IPS-NIHi7 (cell line): Measurements from ENCODE around the gene DOK4.

ENCODE experiments used
- DNase-seq: peaks from one replicate; pipeline ENCODE4 v3.0.0; 2012; ENCODE audit warnings: mixed read lengths; ENCODE audit errors: extremely low spot score

Gene DOK4

GRCh38 chr16:57519796-57520360, 33.6 kb upstream of the DOK4 start:
- peak; percentile 91 for DNase-seq

DNA sequence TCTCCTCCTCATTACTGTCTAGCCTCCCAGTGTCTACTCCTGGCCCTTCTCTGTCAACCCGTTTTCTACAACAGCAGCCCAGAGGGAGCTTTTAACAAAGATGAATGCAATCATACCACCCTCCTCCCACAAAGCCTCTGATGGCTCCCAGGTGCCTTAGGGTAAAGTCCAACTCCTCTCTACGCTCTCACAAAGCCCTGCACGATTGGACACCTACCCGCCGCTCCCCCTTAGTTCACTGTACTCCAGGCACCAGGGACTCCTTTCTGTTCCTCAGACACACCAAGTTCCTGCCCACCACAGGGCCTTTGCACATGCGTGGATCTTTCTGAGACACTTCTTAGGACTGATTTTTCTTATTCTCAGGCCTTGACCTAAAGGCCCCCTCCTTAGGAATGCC, 32.6 kb upstream of the DOK4 start:
- DNase-seq = no peak

DNA sequence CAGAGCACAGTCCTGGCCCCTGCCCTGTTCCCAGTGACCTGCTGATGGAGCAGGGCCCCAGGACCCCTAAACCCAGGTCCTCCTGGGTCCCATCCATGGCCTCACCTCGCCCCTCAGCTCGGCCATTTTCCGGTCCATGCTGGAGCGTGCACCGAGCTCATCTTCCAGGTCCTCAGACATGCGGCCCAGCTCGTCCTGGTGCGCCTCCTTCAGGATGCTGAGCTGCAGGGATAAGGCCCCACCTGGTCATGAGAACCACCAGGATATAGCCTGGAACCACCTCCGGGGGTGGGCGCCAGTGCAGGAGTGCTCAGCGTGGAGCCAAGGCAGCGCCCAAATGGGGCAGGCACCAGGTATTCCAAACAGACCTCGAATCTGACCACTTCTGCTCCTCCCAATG, 32.2 kb upstream of the DOK4 start:
- no peak for DNase-seq

- DNase-seq = no peak
These were observed 31.4 kb upstream of the DOK4 start for GRCh38 chr16:57517397-57518367.

GRCh38 chr16:57516773-57517172, 30.5 kb upstream of the DOK4 start:
- no peak for DNase-seq

DNA sequence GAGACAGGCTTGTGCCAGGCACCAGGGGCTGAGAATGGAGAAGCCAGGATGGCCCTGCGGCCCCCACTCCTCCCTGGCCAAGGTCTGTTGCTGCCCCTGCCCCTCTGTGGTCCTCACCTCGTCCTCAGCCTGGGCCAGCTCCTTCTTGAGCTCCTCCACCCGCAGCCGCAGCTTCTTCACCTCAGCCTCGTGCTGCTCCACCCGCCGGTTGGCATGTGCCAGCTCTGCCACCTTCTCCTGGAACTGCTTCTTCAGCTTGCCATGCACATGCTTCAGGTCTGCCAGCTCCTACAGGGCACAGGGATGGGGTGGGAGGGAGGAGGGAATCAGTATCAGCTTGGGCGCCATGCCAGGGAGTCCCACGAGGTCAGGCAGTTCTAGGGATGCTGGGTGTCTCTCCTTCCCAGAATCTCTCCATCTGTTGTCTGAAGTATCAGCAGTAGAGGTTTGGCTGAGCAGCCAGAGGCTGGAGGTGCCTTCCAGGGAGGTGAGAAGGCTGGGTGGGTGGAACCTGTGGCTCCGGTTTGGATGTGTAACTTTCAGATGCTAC, 30.0 kb upstream of the DOK4 start:
- no peak for DNase-seq

GRCh38 chr16:57514791-57515600, 28.7 kb upstream of the DOK4 start:
- no peak for DNase-seq

- no peak for DNase-seq
These were observed 28.1 kb upstream of the DOK4 start for GRCh38 chr16:57514371-57514770.

DNA sequence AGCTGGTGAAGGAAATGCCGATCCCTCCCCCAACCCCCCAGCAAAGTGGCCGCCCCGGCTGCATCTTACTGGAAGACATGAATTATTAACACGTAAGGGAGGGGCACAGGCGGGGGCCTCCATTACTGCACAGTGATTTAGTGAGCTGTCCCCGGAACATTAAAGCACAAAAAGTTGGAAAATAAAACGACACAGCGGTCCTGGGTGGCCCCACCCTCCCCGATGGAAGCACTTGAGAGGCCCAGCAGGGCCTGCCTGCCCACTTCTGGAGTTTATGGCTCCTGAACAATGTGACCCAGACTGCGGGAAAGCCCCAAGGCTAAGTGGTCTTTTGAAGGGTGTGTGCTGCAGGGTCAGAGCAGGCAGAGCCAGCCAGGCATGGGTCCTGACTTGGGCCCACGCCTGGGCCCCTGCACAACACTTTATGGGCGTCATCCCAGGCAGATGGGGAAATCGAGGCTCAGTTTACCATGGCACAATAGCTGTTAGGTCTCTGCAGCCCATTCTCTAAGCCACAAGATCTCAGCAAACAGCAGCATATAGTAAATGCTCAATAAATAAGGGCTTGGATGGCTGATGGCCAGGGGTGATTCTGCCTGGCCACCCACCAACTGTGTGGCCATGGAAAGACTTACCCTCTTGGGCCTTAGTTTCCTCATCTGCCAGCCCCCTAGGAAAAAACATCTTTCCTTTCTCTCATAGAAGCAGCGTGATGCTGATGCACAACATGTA, 27.2 kb upstream of the DOK4 start:
- no peak for DNase-seq

GRCh38 chr16:57512296-57513001, 26.2 kb upstream of the DOK4 start:
- no peak for DNase-seq

- no peak for DNase-seq
These were observed 24.0 kb upstream of the DOK4 start for GRCh38 chr16:57510016-57510871.

DNA sequence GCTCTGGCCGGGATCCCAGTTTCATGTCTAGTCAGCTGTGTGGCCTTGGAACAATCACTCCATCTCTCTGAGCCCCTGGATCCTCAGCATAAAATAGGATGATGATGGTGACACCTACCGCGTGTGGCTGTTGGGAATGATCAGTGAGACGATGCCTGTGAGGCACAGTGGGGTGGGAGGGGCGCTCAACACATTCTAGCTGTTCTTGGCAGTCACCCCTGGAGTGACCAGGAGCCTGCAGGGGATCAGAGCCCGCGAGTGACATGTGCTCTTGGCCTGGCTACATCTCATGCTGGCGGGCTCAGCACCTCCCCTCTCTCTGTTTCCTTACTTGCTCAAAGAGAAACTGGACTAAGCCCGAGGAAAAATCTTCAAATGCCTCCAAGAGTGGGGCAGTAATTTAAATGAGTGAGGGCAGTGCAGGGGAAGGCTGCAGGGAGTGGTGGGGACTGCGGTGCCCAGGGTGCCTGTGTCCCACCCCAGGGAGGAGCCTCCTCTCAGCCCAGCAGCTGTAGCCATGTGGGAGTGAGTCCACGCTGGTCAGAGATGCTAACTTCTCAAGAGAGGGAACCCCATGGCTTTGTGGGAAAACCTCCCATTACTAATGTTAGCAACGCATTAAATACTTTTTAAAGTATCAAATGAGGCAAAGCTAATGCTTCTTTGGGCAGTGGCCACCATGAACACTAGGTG, 23.1 kb upstream of the DOK4 start:
- DNase-seq = no peak

DNA sequence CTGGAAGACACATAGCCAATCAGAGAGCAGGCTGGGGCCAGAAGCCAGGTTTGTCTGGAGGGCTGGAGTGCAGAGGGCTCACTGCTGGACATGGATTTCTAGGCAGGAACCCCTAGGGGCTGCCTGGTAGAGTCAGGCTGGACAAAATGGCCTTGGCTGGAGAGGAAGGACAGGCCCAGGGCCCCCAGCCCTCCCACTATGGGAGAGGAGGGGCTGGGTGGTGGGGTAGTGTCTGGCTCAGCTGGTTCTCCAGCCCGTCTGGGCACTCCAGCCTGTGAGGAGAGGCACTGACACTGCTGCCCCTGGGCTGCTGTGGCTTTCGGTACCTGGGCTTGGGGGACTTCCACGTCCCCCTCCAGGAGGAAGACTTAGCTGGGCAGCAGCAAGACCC, 21.7 kb upstream of the DOK4 start:
- no peak for DNase-seq

DNA sequence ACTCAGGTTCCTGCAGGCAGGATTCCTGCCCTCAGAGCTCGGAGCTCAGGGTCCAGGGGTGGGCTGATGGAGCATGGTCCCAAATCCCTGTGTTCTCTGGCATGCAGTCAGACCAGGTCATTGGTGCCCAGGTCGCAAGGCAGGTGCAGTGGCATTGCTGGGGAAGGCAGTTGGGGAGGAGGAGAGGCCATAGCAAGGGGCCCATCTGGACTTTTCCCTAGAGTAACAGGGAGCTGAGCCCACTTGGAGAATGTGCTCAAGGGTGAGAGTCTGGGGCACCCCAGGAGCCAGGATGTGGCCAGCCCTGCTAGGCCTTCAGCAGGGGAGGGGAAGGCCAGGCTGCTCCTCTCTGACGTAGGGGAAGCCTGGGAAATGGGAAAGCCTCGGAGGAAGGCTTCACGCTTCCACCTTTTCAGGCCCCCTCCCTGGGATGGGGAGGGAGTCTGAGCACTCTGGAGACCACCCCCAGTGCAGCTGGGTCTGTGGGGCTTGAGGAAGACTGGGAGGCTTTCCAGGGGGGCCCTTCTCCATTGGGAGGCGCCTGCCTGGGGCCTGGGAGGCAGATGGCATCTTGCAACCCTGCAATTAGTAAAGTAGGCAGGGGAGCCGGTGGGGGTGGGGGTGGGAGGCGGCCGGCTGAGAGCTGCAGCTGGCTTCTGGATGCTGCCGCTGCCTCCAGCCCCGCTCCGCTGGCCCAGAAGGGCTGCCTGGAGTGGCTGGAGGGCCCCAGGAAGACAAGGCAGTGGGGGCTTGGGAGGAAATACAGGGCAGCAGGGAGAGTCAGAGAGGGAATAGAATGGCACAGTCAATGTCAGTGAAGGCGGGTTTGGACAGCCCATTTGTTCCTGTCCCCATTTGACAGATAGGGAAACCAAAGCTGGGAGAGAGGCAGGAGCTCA, 21.1 kb upstream of the DOK4 start:
- DNase-seq = no peak

GRCh38 chr16:57505169-57505568, 18.9 kb upstream of the DOK4 start:
- DNase-seq = no peak

- no peak for DNase-seq
These were observed 18.2 kb upstream of the DOK4 start for GRCh38 chr16:57504491-57504890.

- no peak for DNase-seq
These were observed 17.7 kb upstream of the DOK4 start for GRCh38 chr16:57504001-57504400.

DNA sequence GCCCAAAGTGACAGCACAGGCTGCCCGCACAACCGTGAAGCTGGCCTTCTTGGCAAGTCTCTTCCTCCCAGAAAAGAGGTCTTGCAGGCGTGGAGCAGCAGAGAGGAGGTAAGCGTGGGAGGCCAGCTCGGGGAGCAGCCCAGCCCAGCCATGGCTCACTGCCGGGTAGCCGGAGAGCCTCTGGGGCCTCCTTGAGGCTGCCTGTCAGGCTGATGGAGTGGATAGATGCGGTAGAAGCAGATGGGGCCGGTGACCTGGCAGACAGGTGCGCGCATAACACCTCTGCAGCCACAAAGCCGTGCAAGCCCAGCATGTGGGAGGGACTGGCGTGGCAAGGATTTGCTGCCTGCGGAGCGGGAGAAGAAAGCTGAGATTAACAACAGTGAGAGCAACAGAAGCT, 17.1 kb upstream of the DOK4 start:
- no peak for DNase-seq
